ENCODE measurements around the gene CAPN5. TPM values are rescaled to one million over a fixed set of nuclear protein-coding genes. Genes with fewer than 3 reads are reported as not detected.

CAPN5 gene
- total and polyA plus RNA-seq, 10 donors, result 0.80 to 9.2 (median 4.6) TPM

DNA sequence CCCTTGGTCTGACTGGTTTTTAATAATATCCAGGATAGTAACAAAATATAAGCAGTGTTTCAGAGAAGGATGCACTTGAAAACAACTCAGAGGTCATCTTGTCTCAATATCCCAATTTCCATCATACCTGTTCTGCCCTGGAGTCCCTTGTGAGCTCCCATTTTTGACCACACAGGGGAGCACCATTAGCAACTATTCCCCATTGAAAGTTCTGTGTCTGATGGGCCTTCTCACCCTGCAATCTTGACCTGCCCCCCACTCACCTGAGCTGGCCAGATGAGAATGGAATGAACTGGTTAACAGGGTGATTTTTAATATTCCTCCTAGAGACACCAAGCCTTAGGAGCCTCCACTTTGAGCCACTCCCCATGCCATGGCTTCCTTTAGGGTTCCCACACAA, 3.8 kb upstream of the CAPN5 start:
- Histone ChIP-seq H3K27ac (no peak overlapping the region), H3K27me3 (replicated peaks in 1 of 7) (no peaks in the 10 kb centered on the region), H3K9me3 (peaks cover 0 to 8% (median 0%) of the 10 kb centered on the region in 8 donors), H3K36me3 (no peaks in the 10 kb centered on the region), H3K4me3 (no peak overlapping the region), H3K4me1 (peaks cover 0 to 23% (median 16%) of the 10 kb centered on the region in 6 donors)
- intact Hi-C loops (cut with DNase I; ENCODE audit: low total_unique reads), result no loop called here
- TF ChIP-seq CTCF (IDR thresholded peaks at IDR 0.05 in 8 of 11, conservative IDR thresholded peaks at IDR 0.05 in 3 of 11), result no peak
- DNase-seq, result no peak

GRCh38 chr11:77063407-77063806, 3.4 kb upstream of the CAPN5 start:
- Histone ChIP-seq H3K4me3 (no peak overlapping the region), H3K36me3 (no peaks in the 10 kb centered on the region), H3K4me1 (peaks cover 0 to 28% (median 18%) of the 10 kb centered on the region in 6 donors), H3K27me3 (replicated peaks in 1 of 7) (no peaks in the 10 kb centered on the region), H3K9me3 (peaks cover 0 to 8% (median 0%) of the 10 kb centered on the region in 8 donors), H3K27ac (no peak overlapping the region)
- no peak for DNase-seq
- TF ChIP-seq POLR2AphosphoS5 (IDR thresholded peaks at IDR 0.05) (no peak), CTCF (IDR thresholded peaks at IDR 0.05 in 8 of 11, conservative IDR thresholded peaks at IDR 0.05 in 3 of 11) (no peak), POLR2A (IDR thresholded peaks at IDR 0.05) (no peak)
- WGBS, 5 donors, result 86 to 95% (median 90%) methylated on average over 1 of the region's 1 CpG
- intact Hi-C loops (cut with DNase I; ENCODE audit: low total_unique reads), result no loop called here

DNA sequence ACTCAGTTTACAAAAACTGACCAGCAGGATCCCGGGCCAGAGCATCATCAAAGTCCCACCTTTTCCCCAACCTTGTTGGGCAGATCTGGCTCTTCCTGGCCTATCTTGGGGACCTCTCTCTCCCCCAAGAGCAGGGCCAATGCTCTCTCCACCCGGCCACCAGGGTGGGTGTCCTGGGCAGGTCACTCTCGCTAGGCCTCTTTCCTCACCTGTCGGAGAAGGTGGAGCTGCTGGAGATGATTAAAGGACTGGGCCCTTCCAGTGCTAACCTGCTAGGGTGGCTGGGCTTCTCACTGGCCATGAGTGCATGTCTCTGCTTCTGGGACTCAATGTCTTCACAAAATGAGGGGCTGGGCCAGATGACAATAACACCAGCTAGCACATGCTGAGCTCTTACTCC, 2.9 kb upstream of the CAPN5 start:
- intact Hi-C loops (cut with DNase I; ENCODE audit: low total_unique reads), result no loop called here
- WGBS, 5 donors, result 91 to 100% (median 98%) methylated on average over 1 to 4 of the region's 4 CpGs

DNA sequence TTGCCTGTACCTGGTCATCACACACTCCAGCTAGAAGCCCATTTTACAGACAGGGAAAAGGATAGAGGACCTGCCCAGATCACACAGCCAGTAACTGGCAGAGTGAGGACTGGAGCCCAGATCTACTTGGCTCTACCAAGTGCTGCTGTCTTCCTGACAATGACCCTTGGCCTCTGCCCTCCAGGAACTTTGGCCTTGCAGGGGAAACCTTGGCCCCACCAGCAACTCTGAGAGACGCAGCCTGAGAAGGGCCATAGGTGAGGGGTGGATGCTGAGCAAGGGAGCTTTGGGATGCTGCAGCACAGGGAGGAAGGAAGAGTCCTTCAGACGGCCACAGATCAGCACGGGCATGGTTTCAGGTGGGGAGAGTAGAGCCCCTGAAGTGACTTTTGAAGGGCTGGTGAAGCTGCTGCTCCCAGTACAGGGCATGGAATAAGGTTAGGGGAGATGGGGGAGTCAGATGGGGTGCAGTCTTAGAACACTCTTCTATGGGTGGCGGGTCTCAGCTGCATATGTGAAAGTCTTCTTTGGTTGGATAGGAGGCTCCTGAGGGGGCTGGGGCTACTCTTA, 2.0 kb upstream of the CAPN5 start:
- Histone ChIP-seq H3K27ac (no peak overlapping the region), H3K4me1 (peaks cover 0 to 31% (median 19%) of the 10 kb centered on the region in 6 donors), H3K36me3 (no peaks in the 10 kb centered on the region), H3K27me3 (replicated peaks in 1 of 7) (no peaks in the 10 kb centered on the region), H3K4me3 (no peak overlapping the region), H3K9me3 (peaks cover 0 to 8% (median 0%) of the 10 kb centered on the region in 8 donors)
- intact Hi-C loops (cut with DNase I; ENCODE audit: low total_unique reads), result no loop called here
- DNase-seq, result no peak
- no peak for TF ChIP-seq POLR2A (IDR thresholded peaks at IDR 0.05)
- no peak for TF ChIP-seq POLR2AphosphoS5 (IDR thresholded peaks at IDR 0.05)
- TF ChIP-seq CTCF (IDR thresholded peaks at IDR 0.05 in 8 of 11, conservative IDR thresholded peaks at IDR 0.05 in 3 of 11), result no peak
- WGBS, 5 donors, result 71 to 91% (median 83%) methylated on average over 4 of the region's 4 CpGs

More for the DNA sequence above, 2.9 kb upstream of the CAPN5 start:
- TF ChIP-seq POLR2AphosphoS5 (IDR thresholded peaks at IDR 0.05) (no peak), POLR2A (IDR thresholded peaks at IDR 0.05) (no peak), CTCF (IDR thresholded peaks at IDR 0.05 in 8 of 11, conservative IDR thresholded peaks at IDR 0.05 in 3 of 11) (no peak)
- Histone ChIP-seq H3K36me3 (no peaks in the 10 kb centered on the region), H3K27me3 (replicated peaks in 1 of 7) (no peaks in the 10 kb centered on the region), H3K9me3 (peaks cover 0 to 8% (median 0%) of the 10 kb centered on the region in 8 donors), H3K4me1 (peaks cover 0 to 31% (median 19%) of the 10 kb centered on the region in 6 donors), H3K4me3 (no peak overlapping the region), H3K27ac (no peak overlapping the region)
- DNase-seq, result no peak
